Measurements from ENCODE around the gene ALDH6A1. TPM values are rescaled to one million over a fixed set of nuclear protein-coding genes. Genes with fewer than 3 reads are reported as not detected.

ALDH6A1 gene
- total and polyA plus RNA-seq, 2 of the 13 experiments (the other 11 are each of a cell fraction or from before 2014, with no cell fraction given) = 26.9 to 49.9 TPM

DNA sequence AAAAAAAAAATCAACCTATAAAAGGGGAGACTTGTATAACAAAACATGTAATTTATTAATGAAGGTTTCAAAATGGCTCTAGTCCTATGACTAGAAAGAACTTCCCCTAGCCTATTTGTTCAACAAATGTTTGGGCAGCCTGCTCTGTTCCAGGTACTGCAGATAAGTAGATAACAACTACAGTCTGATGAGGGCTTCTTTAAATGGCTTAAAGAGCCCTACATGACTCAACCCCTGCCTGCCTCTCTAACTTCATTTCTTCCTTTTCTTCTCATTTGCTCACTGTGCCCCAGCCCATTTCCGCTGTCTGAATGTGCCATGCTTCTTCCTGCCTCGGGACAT is 21.5 kb downstream of the ALDH6A1 start:
- H3K4me1 ChIP-seq (ENCODE audit: insufficient read depth, low read length) = no peaks in the 10 kb centered on the region
- H3K27ac ChIP-seq (ENCODE audit: extremely low read length, insufficient read depth, low read length) = no peak overlapping the region
- FAIRE-seq (no peak), ATAC-seq (no peak), DNase-seq (ENCODE audit: low spot score) (no peak)
- no peak overlapping the region for H2AFZ ChIP-seq (ENCODE audit: low read length)
- H3K27me3 ChIP-seq (ENCODE audit: control insufficient read depth in 1 of 2, insufficient read depth in 2 of 2, low read length in 2 of 2) = no peaks in the 10 kb centered on the region
- WGBS (ENCODE audit: low lambda C conversion rate) = 87% methylated on average over 2 of the region's 2 CpGs
- H3K79me2 ChIP-seq (ENCODE audit: insufficient read depth, low read length) = no peaks in the 10 kb centered on the region
- no TSS peak for BruUV-seq (replicated peaks)
- H3K4me2 ChIP-seq (ENCODE audit: low read depth, low read length) = no peak overlapping the region
- H3K4me3 ChIP-seq (replicated peaks in 1 of 3; ENCODE audit: insufficient read depth in 1 of 3, low read depth in 2 of 3, low read length in 3 of 3) = no peak overlapping the region
- no peak overlapping the region for H3K9ac ChIP-seq (ENCODE audit: insufficient read depth, low read depth, low read length)
- in situ Hi-C loops (cut with HindIII; ENCODE audit: extremely low pct_ligation_motif_present, low pct_unique_long_range_greater_than_20kb) = no loop called here
- no peaks in the 10 kb centered on the region for H4K20me1 ChIP-seq (ENCODE audit: insufficient read depth, low read length)
- POLR2A ChIA-PET = no interaction called here
- intact Hi-C loops (cut with micrococcal nuclease; ENCODE audit: unreplicated experiment) = no loop called here
- peaks cover 9 to 44% of the 10 kb centered on the region in 2 experiments for H3K36me3 ChIP-seq (replicated peaks in 1 of 2; ENCODE audit: control insufficient read depth in 1 of 2, insufficient read depth in 2 of 2, low read length in 2 of 2)
- H3K9me3 ChIP-seq (ENCODE audit: low read length) = no peaks in the 10 kb centered on the region
- CTCF ChIA-PET (ENCODE audit: low intra/inter-chr PET ratio, low total read pairs) = no interaction called here
- TF ChIP-seq AKAP8 (CRISPR knock-in tag; IDR thresholded peaks at IDR 0.05) (no peak), PAF1 (CRISPR knock-in tag; IDR thresholded peaks at IDR 0.05) (no peak), NFIB (CRISPR knock-in tag; IDR thresholded peaks at IDR 0.05; ENCODE audit: borderline replicate concordance) (no peak), NFYC (CRISPR knock-in tag; IDR thresholded peaks at IDR 0.05) (no peak), ZNF484 (CRISPR knock-in tag; IDR thresholded peaks at IDR 0.05; ENCODE audit: borderline replicate concordance, low read depth) (no peak), NFAT5 (CRISPR knock-in tag; IDR thresholded peaks at IDR 0.05) (no peak), REPIN1 (CRISPR knock-in tag; IDR thresholded peaks at IDR 0.05; ENCODE audit: borderline replicate concordance, low read depth) (no peak), MTA3 (CRISPR knock-in tag; IDR thresholded peaks at IDR 0.05) (no peak), ZNF75D (CRISPR knock-in tag; IDR thresholded peaks at IDR 0.05; ENCODE audit: borderline replicate concordance) (no peak), IRF2 (CRISPR knock-in tag; IDR thresholded peaks at IDR 0.05) (no peak), ATF7-NPFF (CRISPR knock-in tag; IDR thresholded peaks at IDR 0.05; ENCODE audit: low read depth) (no peak)
- TF ChIP-seq, protein P1, sequence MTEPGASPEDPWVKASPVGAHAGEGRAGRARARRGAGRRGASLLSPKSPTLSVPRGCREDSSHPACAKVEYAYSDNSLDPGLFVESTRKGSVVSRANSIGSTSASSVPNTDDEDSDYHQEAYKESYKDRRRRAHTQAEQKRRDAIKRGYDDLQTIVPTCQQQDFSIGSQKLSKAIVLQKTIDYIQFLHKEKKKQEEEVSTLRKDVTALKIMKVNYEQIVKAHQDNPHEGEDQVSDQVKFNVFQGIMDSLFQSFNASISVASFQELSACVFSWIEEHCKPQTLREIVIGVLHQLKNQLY (CRISPR knock-in tag; IDR thresholded peaks at IDR 0.05) = no peak

All from HepG2 (cell line).